Suppressor macrophage treated with lipopolysaccharide for 1 hour (primary cell): ENCODE results near the gene CARD14.
A peak's percentile ranks its signal among the peaks of the same experiment; 100 is the strongest.

ENCODE experiments used
- DNase-seq, 3 donors: peaks; one replicate each; pipeline ENCODE4 v3.0.0-alpha.2; 2020 to 2022

The CARD14 gene

DNA sequence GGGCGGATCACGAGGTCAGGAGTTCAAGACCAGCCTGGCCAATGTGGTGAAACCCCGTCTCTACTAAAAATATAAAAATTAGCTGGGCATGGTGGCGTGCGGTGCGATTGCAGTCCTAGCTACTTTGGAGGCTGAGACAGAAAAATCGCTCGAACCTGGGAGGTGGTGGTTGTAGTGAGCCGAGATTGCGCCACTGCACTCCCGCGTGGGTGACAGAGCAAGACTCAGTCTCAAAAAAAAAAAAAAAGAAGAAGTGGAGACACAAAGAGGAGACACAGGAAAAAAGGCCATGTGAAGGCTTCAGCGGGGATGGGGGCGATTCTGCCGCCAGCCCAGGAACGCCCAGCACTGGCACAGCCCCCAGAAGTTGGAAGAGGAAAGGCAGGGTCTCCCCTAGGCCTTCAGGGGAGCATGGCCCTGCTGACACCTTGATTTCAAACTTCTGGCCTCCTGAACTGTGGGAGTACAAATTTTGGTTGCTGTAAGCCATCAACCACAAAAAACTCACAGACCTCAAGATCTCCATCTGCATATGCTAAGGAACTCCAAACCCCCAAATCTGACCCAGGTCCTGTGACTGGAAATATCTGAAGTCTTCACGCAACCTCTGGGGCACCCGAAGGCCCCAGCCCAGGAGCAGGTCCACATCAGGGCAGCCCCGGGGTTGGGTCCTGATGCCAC is 43.3 kb downstream of the CARD14 start:
- DNase-seq: peak; percentile 82 to 89 (median 88)

DNA sequence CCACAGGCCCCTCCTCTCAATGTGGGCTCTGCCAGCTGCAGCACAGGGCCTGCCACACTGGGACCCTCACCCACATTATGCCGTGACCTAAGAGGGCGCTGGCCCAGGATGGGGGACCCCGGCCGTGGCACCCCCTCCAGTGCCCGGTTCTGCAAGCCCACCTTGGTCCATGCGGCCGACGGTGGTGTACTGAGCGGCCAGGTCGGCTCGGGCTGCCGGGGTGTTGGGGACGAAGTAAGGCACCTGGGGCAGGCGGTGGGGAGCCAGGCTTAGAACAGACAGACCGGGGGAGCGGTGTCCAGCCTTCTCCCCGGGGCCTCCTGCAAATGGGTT is 43.8 kb downstream of the CARD14 start:
- DNase-seq: no peak

DNA sequence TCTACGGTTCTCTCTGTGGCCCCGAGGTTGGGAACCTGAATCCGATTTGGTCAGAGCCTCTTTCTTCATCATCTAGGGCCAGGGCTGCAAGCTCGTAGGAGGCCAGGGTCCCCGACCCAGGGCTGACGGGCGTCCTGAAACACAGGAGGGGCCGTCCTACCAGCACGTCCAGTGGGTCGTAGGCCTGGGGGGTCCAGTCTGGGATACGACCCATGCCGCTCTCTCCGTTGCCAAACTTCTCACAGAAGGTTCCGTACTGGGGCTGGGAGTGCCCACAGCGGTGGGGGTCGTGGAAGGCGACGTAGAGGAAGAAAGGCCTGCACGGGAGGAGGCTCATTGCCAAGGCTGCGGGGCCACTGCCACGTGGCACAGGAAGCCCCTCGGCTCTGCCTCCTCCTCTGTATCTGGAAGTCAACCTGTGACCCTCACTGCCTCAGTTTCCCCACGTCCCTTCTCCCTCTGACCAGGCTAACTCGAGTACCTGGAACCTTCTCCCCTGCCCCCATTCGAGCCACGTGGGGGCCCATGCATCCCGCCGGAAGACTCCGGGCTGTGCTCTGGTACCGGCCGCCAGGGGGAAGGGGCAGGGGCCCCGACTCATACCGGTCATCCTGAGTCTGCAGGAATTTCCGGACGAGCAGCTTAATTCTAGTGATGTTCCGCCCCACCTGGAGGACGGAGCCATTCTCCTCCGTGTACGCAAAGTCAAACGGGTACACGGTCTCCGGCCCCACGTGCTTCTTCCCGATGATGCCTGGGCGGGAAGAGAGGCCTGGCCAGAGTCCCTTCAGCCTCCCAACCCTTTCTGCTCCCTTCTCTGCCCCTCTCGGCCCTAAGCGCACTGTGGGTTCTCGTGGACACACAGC is 44.4 kb downstream of the CARD14 start:
- DNase-seq: no peak

DNA sequence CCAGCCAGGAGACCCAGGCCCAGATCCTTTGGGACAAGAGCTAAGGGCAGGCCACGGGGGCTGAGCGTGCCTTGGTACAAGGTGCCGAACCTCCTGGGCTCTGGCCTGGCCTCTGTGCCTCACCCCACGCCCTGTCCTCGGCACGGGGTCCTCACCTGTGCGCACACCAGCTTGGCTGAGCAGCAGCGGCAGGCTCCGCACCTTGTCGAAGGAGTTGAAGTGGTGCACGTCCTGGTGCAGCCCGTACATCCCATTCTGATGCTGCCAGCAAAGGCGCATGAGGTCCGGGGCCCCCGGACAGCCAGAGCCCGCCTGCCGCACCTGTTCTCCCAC is 45.0 kb downstream of the CARD14 start:
- DNase-seq: no peak

DNA sequence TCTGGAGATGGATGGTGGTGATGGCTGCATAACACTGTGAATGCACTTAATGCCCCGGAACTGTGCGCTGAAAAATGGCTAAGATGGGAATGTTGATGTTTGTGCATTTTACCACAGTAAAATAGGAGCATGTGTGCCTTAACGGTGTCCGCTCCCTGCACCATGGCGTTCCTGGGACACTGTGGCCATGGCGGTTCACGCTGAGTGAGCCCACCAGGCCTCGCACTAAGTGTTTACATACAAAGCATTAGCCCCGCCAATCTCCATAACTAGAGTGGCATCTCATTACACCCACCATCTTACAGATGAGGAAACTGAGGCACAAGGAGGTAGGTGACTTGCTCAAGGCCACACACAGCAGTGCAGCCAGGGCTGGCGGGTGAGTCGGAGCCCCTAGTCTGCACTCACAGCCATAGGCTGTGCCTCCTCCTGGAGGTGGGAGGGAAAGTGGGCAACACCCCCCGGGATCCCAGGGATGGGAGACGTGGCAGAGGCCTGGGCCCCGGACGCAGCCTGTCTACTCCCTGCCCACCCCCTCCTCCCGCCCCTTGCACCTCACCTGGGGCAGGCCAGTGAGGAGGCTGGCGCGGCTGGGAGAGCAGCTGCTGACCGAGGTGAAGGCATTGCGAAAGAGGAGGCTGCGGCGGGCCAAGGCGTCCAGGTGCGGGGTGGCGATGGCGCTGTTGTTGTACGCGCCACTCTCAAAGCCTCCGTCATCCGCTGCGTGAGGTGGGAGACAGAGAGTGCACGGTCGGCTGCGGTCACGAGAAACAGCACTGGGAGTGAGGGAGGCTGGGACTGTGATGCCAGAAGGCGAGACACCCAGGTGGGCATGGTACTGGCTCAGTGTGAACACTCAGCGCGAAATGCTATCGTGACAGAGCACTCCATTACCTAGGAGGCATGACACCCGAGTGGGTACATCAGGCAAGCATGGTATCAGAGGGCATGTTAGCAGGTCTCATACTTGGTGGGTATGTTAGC is 46.9 kb downstream of the CARD14 start:
- no peak for DNase-seq

DNA sequence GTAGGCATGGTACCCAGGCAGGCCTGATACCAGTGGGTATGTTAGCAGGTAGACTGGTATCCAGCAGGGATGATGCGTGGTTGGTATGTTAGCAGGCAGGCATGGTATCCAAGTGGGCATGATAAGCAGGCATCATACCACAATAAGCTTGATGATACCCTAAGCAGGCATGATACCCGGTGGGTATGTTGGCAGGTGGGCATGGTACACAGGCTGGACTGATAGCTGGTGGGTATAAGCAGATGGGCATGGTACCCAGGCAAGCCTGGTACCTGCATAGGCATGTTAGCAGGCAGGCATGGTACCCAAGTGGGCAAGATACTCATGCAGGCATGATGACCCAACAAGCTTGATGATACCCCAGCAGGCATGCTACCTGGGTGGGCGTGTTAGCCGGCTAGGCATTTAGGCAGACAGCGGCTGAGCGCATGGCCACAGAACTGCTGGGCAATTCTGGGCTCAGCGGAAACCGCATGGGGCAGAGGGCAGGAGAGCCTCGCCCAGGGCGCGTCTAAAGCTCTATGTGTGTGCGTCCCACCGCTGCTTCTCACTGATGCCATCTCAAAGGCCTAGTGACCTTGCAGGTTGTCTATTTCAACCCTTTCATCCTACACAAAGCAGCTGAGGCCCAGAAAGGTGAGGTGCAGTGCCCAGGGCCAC is 48.0 kb downstream of the CARD14 start:
- DNase-seq: no peak

DNA sequence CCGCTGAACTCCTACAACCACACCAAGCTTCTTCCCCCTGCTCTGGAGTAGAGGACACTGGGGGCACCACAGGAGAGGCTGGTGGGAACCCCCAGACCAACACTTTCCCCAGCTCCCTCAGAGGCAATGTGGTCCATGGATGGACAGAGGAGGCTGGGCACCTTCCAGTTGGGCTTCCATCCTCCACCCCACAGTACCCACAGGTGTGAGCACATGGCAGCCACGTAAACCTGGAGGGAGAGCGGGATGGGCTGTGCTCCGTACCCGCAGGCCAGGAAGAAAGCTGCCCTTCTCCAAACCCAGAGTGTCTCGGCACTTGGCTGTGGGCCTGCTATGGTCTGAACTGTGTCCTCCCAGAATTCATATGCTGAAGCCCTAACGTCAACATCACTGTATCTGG is 48.6 kb downstream of the CARD14 start:
- DNase-seq: no peak

DNA sequence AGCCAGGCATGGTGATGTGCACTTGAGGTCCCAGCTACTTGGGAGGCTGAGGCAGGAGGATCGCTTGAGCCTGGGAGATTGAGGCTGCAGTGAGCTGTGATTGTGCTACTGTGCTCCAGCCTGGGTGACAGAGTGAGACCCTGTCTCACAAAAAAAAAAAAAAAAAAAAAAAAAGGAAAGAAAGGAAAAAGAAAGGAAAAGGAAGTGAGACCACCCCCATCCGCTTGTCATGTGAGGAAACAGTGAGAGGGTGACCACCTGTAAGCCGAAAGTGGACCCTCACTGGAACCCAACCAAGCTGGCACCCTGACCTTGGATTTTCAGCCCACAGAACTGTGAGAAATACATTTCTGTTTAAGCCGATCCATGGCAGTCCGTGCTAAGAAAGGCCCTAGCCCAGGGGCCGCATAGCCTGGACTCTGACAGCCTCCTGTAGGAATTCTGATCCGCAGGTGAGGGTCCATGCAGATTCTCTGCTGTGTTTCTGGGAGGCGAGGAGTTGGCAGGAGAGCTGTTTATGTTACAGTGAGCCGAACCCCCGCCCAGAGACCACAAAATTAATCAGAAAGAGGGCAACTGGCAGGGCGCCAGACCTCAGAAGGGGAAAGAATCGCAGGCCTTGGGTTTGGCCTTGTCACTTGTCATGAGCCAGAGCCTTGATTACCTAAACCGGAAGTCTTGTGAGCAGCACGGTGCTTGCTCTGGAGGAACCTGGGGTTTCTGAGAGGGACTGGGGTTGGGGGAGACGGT is 49.4 kb downstream of the CARD14 start:
- DNase-seq: peak; percentile 97 to 99 (median 98)

DNA sequence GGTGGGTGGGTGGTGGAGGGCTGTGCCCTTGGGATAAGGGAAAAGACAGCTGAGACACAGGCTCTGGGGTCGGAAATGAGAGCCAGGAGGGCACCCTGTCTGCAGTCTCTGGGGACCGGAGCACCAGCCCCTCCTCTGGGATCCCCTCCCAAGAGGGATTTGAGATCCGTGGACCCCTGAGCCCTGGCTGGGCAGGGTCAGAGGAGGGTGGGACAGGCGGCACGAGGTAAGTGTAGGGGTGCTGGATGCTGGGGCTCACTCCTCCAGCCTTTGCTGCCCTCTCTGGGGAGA is 49.9 kb downstream of the CARD14 start:
- no peak for DNase-seq

DNA sequence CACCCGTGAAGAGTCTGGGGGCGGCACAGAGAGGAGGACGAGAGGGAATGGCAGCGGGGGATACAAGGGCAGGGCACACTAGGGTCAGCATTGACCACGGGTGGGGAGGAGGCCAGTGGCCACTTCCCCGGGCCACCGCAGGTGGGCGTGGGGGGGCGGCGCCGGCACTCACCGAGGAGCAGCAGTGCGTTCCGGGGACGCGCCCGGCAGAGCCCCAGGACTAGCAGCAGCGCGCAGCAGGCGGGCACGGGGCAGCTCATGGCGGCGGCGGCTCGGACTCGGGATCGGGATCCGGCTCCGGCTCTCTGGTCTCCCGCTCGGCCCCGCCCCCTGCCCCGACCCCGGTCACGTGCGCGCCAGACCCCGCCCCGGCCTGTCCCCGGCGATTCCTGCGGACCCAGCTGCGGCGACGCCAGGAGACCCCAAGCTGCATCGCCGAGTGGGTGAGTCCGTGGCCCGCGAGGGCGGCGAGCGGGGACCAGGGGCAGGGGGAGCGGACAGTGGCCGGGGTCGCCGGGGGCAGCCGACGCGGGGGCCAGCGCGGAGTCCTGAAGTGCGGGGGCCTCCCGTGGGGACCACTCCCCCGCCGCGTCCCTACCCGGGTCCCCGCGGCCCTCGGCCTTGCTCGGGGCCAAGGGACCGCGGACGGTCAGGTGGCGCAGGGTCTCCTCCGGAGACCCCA is 50.4 kb downstream of the CARD14 start, which contains the start of the genes SGSH and SLC26A11:
Gene SGSH (minus strand): TSS at position 280 of the 682 bp plus-strand sequence. CDS start 20 bp downstream, at position 260.
Gene SLC26A11 (plus strand): TSS at position 374 of the 682 bp plus-strand sequence. CDS start 1,134 bp downstream, outside the sequence.
- peak; percentile 80 to 94 (median 88) for DNase-seq

DNA sequence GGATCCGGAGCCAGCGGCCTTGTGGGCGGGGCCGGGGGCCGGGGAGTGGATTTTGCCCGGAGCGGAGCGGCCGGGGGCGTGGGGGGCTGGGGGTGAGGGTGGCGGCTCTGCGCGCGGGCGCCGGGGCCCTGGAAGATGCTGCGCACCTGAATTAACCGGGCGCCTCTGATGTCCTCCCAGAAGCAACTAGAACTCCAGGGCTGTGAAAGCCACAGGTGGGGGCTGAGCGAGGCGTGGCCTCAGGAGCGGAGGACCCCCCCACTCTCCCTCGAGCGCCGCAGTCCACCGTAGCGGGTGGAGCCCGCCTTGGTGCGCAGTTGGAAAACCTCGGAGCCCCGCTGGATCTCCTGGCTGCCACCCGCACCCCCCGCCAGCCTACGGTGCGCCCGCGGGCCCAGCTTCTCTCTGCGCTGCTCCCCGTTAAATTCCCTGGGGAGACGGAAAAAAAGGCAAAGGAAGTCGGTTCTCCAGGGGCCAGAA is 50.9 kb downstream of the CARD14 start:
- DNase-seq: peak in 1 of 3 donors; percentile 31

DNA sequence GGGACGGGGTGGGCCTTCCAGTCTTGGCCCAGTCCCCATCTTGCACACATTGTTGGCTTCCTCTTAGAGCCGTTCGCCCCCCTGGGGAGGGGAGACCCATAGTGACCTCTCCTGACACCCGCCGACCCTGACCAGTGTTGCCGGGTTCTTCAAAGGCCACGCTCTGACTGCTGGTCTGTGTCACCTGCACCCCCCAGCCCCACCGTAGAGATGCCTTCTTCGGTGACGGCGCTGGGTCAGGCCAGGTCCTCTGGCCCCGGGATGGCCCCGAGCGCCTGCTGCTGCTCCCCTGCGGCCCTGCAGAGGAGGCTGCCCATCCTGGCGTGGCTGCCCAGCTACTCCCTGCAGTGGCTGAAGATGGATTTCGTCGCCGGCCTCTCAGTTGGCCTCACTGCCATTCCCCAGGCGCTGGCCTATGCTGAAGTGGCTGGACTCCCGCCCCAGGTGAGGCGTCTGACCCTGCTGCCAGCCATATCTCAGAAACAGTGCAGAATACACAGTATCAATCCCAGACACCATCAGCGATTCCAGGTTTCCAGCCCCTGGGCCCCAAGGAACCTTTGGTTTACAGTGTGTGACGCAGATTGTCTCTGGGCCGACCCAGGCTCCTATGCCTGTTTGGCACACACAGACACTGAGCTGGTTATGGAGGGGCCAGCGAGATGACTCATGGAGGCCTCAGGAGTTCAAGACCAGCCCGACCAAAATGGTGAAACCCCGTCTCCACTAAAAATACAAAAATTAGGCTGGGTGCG is 51.7 kb downstream of the CARD14 start:
- DNase-seq: no peak

DNA sequence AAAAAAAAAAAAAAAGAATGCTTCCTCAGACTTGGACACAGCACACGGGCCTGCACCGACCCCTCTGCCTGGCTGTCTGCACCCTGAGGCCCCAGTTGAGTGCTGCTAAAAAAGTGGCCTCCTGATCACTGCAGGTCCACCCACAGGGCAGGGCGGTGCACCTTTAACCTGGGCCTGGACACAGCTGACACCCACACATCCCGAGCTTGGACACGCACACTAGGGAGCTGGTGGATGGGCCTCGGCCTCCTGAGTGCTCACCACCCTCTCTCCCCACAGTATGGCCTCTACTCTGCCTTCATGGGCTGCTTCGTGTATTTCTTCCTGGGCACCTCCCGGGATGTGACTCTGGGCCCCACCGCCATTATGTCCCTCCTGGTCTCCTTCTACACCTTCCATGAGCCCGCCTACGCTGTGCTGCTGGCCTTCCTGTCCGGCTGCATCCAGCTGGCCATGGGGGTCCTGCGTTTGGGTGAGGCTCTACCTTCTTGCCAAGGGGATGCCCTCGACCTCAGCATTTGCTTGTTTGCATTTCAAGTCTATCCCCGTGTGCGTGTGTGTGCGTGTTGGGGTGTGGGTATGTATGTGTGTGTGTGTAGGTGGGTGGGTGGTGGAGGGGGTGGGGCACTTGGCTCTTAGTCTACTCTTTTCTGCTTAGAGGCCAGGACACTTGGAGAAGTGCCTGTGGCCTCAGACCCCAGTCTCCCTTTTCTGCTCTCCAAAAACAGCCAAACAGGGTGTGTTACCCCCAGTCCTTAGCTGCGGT is 52.7 kb downstream of the CARD14 start:
- no peak for DNase-seq

DNA sequence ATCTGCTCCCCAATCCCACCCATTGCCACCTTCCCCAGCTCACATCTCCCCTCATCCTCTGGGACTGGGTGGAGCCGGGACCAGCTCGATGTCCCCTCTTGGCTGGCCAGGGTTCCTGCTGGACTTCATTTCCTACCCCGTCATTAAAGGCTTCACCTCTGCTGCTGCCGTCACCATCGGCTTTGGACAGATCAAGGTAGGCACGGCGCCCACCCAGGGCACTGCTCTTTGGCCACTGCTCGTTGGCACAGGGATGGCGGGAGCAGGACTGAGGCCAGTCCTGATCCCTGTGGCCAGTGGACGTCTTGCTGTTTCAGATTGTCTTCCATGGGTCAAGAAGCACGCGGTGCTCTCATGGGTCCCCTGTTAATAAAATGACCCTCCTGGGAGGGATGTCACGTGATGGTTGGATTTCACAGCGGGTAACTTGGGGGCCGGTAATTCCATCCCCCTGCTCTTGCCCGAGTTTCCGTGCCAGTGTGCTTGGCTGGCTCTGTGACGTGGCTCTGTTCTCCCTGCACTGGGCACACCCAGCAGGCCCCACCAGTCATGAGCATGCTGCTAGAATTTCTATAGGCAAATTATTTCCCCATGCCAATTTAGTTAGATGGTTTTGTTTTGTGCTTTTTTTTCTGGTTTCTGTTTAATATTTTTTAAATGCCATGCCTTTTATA is 53.4 kb downstream of the CARD14 start:
- DNase-seq: no peak

DNA sequence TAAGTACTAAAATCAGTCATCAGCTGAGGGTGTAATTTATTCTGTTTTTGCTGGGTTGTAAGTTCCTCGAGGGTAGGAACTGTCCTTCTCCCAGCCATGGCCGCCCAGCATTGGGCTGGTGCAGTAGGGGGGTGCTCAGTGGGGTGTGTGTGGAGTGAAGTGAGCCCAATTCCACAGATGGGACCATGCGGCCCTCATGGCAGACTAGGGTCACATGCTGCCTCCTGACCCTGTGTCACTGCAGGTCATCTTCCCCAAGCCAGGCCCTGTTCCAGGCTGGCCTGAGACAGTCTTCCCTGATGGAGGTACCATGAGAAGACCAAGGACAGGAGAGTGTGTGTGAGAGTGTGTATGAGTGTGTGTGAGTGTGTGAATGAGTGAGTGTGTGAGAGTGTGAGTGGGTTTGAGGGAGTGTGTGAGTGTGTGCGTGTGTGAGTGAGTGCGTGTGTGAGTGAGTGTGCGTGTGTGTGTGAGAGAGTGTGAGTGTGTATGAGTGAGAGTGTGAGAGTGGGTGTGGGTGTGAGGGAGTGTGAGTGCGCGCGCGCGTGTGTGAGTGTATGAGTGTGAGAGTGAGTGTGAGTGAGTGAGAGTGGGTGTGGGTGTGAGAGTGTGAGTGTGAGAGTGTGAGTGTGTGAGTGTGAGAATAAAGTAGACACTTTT is 54.1 kb downstream of the CARD14 start:
- DNase-seq: peak in 1 of 3 donors; percentile 27

DNA sequence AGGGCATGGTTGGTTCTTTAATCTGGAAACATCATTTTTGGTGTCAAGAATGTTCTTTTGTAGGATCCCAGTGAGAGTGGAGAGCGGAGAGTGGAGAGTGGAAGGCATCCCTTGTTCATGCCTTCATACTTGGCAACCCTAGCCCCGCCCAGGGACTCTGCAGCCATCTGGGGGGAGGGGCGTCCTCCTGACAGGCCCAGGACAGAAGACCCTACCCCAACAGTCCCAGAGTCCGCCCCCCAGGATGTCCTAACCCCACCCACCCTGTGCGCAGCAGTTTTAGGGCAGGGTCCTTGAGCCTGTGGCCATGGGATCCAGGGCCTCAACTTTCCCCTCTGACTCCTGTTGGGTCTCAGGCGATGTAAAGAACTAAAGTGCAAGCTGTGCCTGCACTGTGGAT is 54.9 kb downstream of the CARD14 start:
- DNase-seq: no peak

DNA sequence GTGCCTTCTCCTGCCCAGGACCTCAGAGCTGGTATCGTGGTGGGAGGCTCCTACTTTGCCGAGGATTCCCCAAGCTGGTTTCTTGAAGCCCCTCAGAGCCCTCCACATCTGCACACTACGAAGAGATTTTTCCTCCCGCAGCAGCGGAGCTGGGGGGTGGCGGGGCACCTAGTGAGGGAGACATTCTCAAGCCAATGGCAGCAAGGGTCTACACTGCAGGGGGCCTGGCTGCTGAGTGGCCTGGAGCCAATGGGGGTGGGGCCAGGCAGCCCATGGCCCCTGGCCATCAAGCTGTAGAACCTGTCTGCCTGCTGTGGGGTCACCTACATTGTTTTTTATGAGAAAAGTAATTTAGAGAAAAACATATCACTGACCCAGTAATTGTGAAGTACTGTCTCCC is 55.4 kb downstream of the CARD14 start:
- DNase-seq: no peak

DNA sequence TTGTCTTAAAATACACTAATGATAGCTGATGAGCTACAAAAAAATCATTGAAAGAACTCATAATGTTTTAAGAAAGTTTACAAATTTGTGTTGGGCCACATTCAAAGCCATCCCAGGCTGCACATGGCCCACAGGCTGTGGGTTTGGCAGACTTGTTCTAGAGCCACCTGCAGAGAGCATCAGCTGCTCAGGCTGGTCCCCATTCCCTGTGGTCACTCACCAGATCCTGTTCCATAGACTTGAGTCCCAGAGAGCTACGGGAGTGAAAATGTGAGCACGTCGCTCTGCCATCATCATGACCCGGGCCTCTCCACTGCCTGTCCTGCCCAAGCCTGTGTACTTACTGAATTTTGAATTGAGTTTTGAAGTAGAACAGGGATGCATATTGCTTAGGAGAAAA is 57.3 kb downstream of the CARD14 start:
- no peak for DNase-seq
